Measurements from ENCODE around the gene CACNA2D3.

The CACNA2D3 gene

DNA sequence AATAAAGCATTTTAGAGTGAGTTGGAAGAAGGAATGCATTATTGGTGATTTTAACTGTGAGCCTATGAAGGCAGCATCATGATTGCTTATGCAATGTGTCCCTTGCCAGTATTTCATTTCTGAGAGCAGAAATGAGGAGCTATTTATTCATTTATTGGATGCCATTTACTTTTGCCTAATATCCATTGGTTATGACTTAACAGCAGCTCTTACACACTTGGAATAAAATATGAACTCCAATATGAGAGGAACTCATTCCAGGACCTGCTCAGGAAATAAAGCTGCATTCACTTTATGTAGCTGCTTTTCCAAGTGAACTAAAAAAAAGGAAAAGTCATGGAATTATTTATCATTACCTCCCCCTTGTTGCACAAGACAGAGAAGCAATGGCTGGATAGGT, 525.4 kb downstream of the CACNA2D3 start:
- Histone ChIP-seq H3K9ac (ENCODE audit: low read depth, low read length, poor library complexity) (no peak overlapping the region), H2BK5ac (ENCODE audit: low read length) (no peak overlapping the region), H2BK12ac (ENCODE audit: low read length) (no peak overlapping the region), H3K79me1 (ENCODE audit: low read depth, low read length) (no peaks in the 10 kb centered on the region), H2AK5ac (ENCODE audit: low read depth, low read length) (no peak overlapping the region), H3K4ac (ENCODE audit: low read length) (no peak overlapping the region), H3K14ac (ENCODE audit: low read length) (no peak overlapping the region), H3K18ac (ENCODE audit: low read length) (no peak overlapping the region), H3K4me1 (ENCODE audit: control insufficient read depth in 2 of 2, insufficient read depth in 1 of 2, low read depth in 1 of 2, low read length in 2 of 2) (peaks cover 0 to 2% of the 10 kb centered on the region in 2 donors), H3K27ac (replicated peaks; ENCODE audit: low read length) (no peak overlapping the region), H4K8ac (ENCODE audit: low read depth, low read length) (no peak overlapping the region), H3K23ac (ENCODE audit: low read depth, low read length, poor library complexity) (no peak overlapping the region), H2BK15ac (ENCODE audit: low read length) (no peak overlapping the region), H2BK120ac (ENCODE audit: low read depth, low read length) (no peak overlapping the region), H3K4me3 (ENCODE audit: low read length in 2 of 2) (no peak overlapping the region), H3K27me3 (ENCODE audit: control insufficient read depth in 3 of 3, insufficient read depth in 3 of 3, low read depth in 1 of 3, low read length in 3 of 3) (no peaks in the 10 kb centered on the region), H3K4me2 (ENCODE audit: insufficient read depth, low read length, poor library complexity, severe bottlenecking) (no peak overlapping the region), H3K36me3 (replicated peaks in 1 of 2; ENCODE audit: control insufficient read depth in 2 of 2, insufficient read depth in 2 of 2, low read length in 2 of 2) (no peaks in the 10 kb centered on the region), H4K91ac (ENCODE audit: low read depth, low read length, poor library complexity) (no peak overlapping the region), H2AFZ (ENCODE audit: low read length) (no peak overlapping the region), H3K9me3 (replicated peaks in 1 of 2; ENCODE audit: control insufficient read depth in 2 of 2, insufficient read depth in 1 of 2, low read depth in 1 of 2, low read length in 2 of 2) (peaks cover 0 to 2% of the 10 kb centered on the region in 2 donors)
- no peak for DNase-seq (ENCODE audit: low spot score)

DNA sequence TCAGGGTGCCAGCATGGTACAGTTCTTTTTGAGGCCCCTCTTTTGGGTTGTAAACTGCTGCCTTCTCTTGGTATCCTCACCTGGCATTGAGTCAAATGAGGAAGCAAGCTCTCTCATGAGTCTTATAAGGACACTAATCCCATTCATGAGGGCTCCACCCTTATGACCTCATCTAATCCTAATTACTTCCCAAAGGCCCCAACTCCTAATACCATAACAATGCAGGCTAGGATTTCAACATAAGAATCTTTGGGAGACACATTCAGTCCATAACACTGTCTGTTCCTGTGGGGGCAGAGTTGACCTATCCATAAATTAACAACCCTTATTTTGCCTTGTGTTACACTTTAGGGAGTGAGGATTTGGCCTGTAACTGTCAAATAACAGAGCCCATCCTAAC, 527.2 kb downstream of the CACNA2D3 start:
- Histone ChIP-seq H3K4ac (ENCODE audit: low read length) (no peak overlapping the region), H3K4me1 (ENCODE audit: control insufficient read depth in 2 of 2, insufficient read depth in 1 of 2, low read depth in 1 of 2, low read length in 2 of 2) (peaks cover 0 to 2% of the 10 kb centered on the region in 2 donors), H3K27ac (replicated peaks; ENCODE audit: low read length) (no peak overlapping the region), H2BK12ac (ENCODE audit: low read length) (no peak overlapping the region), H3K9me3 (replicated peaks in 1 of 2; ENCODE audit: control insufficient read depth in 2 of 2, insufficient read depth in 1 of 2, low read depth in 1 of 2, low read length in 2 of 2) (peaks cover 0 to 2% of the 10 kb centered on the region in 2 donors), H3K79me1 (ENCODE audit: low read depth, low read length) (no peaks in the 10 kb centered on the region), H2BK5ac (ENCODE audit: low read length) (no peak overlapping the region), H2AFZ (ENCODE audit: low read length) (no peak overlapping the region), H2BK120ac (ENCODE audit: low read depth, low read length) (no peak overlapping the region), H4K91ac (ENCODE audit: low read depth, low read length, poor library complexity) (no peak overlapping the region), H4K8ac (ENCODE audit: low read depth, low read length) (no peak overlapping the region), H3K14ac (ENCODE audit: low read length) (no peak overlapping the region), H2BK15ac (ENCODE audit: low read length) (no peak overlapping the region), H3K4me2 (ENCODE audit: insufficient read depth, low read length, poor library complexity, severe bottlenecking) (no peak overlapping the region), H3K9ac (ENCODE audit: low read depth, low read length, poor library complexity) (no peak overlapping the region), H3K36me3 (replicated peaks in 1 of 2; ENCODE audit: control insufficient read depth in 2 of 2, insufficient read depth in 2 of 2, low read length in 2 of 2) (no peaks in the 10 kb centered on the region), H3K18ac (ENCODE audit: low read length) (no peak overlapping the region), H3K23ac (ENCODE audit: low read depth, low read length, poor library complexity) (no peak overlapping the region), H2AK5ac (ENCODE audit: low read depth, low read length) (no peak overlapping the region), H3K4me3 (ENCODE audit: low read length in 2 of 2) (no peak overlapping the region), H3K27me3 (ENCODE audit: control insufficient read depth in 3 of 3, insufficient read depth in 3 of 3, low read depth in 1 of 3, low read length in 3 of 3) (no peaks in the 10 kb centered on the region)
- DNase-seq (ENCODE audit: low spot score), result no peak

DNA sequence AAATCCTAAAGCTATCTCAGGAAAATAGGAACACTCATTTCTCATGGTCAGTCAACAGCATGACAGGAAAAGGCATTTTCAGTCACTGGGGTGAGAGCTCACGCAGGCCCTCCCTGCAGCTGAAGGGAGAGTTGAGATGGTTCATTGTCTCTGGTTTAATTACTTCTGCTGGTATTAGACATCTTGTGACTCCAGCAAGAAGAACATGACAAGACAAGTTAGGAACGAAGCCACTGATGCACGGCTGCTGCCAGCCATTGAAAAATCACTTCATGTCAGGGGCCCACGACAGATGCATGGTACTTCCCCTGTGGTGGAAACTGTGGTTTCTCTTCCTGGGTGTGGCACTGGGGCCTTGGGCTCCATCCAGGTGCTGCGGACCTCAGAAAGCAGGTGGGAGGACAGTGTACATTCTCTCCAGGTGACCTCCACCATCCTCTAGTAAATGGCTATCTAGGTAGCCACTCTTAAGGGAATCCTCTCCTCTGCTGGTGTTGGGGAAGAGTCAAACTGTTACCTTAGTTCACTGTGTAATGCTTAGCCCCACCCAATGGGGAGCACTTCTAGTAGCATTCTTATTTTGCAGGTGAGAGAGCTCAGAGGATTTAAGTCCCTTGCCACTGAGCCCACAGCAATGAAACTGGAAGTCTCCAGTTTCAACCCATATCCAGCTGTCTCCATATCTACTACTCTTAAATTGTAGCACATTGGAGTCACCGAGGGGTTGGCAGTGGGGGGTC, 531.3 kb downstream of the CACNA2D3 start:
- Histone ChIP-seq H3K18ac (ENCODE audit: low read length) (no peak overlapping the region), H3K27me3 (ENCODE audit: control insufficient read depth in 3 of 3, insufficient read depth in 3 of 3, low read depth in 1 of 3, low read length in 3 of 3) (peaks cover 0 to under 1% (median 0%) of the 10 kb centered on the region in 3 experiments), H3K4me3 (ENCODE audit: low read length in 2 of 2) (no peak overlapping the region), H2AFZ (ENCODE audit: low read length) (no peak overlapping the region), H3K4ac (ENCODE audit: low read length) (no peak overlapping the region), H3K27ac (replicated peaks; ENCODE audit: low read length) (no peak overlapping the region), H2BK5ac (ENCODE audit: low read length) (no peak overlapping the region), H3K23ac (ENCODE audit: low read depth, low read length, poor library complexity) (no peak overlapping the region), H3K36me3 (replicated peaks in 1 of 2; ENCODE audit: control insufficient read depth in 2 of 2, insufficient read depth in 2 of 2, low read length in 2 of 2) (no peaks in the 10 kb centered on the region), H2BK12ac (ENCODE audit: low read length) (no peak overlapping the region), H3K14ac (ENCODE audit: low read length) (no peak overlapping the region), H3K4me1 (ENCODE audit: control insufficient read depth in 2 of 2, insufficient read depth in 1 of 2, low read depth in 1 of 2, low read length in 2 of 2) (peaks cover 0 to 2% of the 10 kb centered on the region in 2 donors), H3K79me1 (ENCODE audit: low read depth, low read length) (no peaks in the 10 kb centered on the region), H2BK120ac (ENCODE audit: low read depth, low read length) (no peak overlapping the region), H3K4me2 (ENCODE audit: insufficient read depth, low read length, poor library complexity, severe bottlenecking) (no peak overlapping the region), H2AK5ac (ENCODE audit: low read depth, low read length) (no peak overlapping the region), H2BK15ac (ENCODE audit: low read length) (no peak overlapping the region), H3K9ac (ENCODE audit: low read depth, low read length, poor library complexity) (no peak overlapping the region), H3K9me3 (replicated peaks in 1 of 2; ENCODE audit: control insufficient read depth in 2 of 2, insufficient read depth in 1 of 2, low read depth in 1 of 2, low read length in 2 of 2) (peaks cover 0 to 2% of the 10 kb centered on the region in 2 donors), H4K8ac (ENCODE audit: low read depth, low read length) (no peak overlapping the region), H4K91ac (ENCODE audit: low read depth, low read length, poor library complexity) (no peak overlapping the region)
- DNase-seq (ENCODE audit: low spot score), result no peak
- no CpG with 5 or more reads among the region's 6 CpGs for WGBS, 2 donors (ENCODE audit: extremely low coverage in 2 of 2, insufficient read length in 2 of 2, insufficient replicate concordance in 1 of 2)

DNA sequence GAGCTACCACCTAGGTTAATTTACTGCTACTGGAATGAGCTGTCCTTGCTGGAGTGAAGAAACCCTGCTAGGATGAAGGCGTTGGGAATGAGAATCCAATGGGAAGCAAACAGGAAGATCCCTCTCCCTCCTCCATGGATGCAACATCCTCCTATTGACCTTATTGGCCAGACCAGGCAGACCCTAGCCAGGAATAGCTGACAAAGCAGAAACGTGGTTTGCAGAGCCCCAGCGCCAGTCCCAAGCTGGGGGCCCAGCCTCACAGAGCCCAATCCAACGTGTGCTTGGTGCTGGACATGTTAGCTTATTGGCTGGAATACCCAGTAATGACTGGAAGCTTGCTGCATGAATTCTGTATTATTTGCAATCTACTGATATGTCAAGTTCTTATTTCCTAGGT, 532.4 kb downstream of the CACNA2D3 start:
- Histone ChIP-seq H3K4ac (ENCODE audit: low read length) (no peak overlapping the region), H3K36me3 (replicated peaks in 1 of 2; ENCODE audit: control insufficient read depth in 2 of 2, insufficient read depth in 2 of 2, low read length in 2 of 2) (no peaks in the 10 kb centered on the region), H3K14ac (ENCODE audit: low read length) (no peak overlapping the region), H3K9ac (ENCODE audit: low read depth, low read length, poor library complexity) (no peak overlapping the region), H2BK12ac (ENCODE audit: low read length) (no peak overlapping the region), H3K9me3 (replicated peaks in 1 of 2; ENCODE audit: control insufficient read depth in 2 of 2, insufficient read depth in 1 of 2, low read depth in 1 of 2, low read length in 2 of 2) (peaks cover 0 to 2% of the 10 kb centered on the region in 2 donors), H2AK5ac (ENCODE audit: low read depth, low read length) (no peak overlapping the region), H2BK15ac (ENCODE audit: low read length) (no peak overlapping the region), H2BK120ac (ENCODE audit: low read depth, low read length) (no peak overlapping the region), H2BK5ac (ENCODE audit: low read length) (no peak overlapping the region), H3K18ac (ENCODE audit: low read length) (no peak overlapping the region), H4K91ac (ENCODE audit: low read depth, low read length, poor library complexity) (no peak overlapping the region), H2AFZ (ENCODE audit: low read length) (no peak overlapping the region), H3K79me1 (ENCODE audit: low read depth, low read length) (no peaks in the 10 kb centered on the region), H4K8ac (ENCODE audit: low read depth, low read length) (no peak overlapping the region), H3K4me2 (ENCODE audit: insufficient read depth, low read length, poor library complexity, severe bottlenecking) (no peak overlapping the region), H3K27ac (replicated peaks; ENCODE audit: low read length) (no peak overlapping the region), H3K23ac (ENCODE audit: low read depth, low read length, poor library complexity) (no peak overlapping the region), H3K27me3 (ENCODE audit: control insufficient read depth in 3 of 3, insufficient read depth in 3 of 3, low read depth in 1 of 3, low read length in 3 of 3) (peaks cover 0 to 3% (median 0%) of the 10 kb centered on the region in 3 experiments), H3K4me3 (ENCODE audit: low read length in 2 of 2) (no peak overlapping the region), H3K4me1 (ENCODE audit: control insufficient read depth in 2 of 2, insufficient read depth in 1 of 2, low read depth in 1 of 2, low read length in 2 of 2) (peaks cover 0 to 2% of the 10 kb centered on the region in 2 donors)
- no peak for DNase-seq (ENCODE audit: low spot score)
- WGBS, 2 donors (ENCODE audit: extremely low coverage in 2 of 2, insufficient read length in 2 of 2, insufficient replicate concordance in 1 of 2), result no CpG with 5 or more reads among the region's 4 CpGs

Data from neuronal stem cell (in vitro differentiated cells).